Adrenal gland (tissue), 12 donors: ENCODE data around the gene PALM. TPM values are rescaled to one million over a fixed set of nuclear protein-coding genes. Genes with fewer than 3 reads are reported as not detected.

ENCODE experiments used
- DNase-seq, 7 donors: peaks; one replicate each; pipeline ENCODE4 v3.0.0-alpha.2; 2019 to 2020
- H3K27ac ChIP-seq, 5 donors: fragments of 200-600 bp; sonication (generic) in 4 of 5; 1 replicate in 3 of 5; 2 replicates in 2 of 5; pipeline versions ENCODE4 v1.5.1 to v1.8.0; 2016 to 2020; ENCODE audit warnings: mild to moderate bottlenecking in 1 of 5
- H3K27me3 ChIP-seq: fragments of 200-600 bp; 2 replicates; pipeline ENCODE4 v1.8.0; 2021
- H3K36me3 ChIP-seq, 2 donors: fragments of 200-600 bp; replicated peaks in 1 of 2; 1 replicate in 1 of 2; 2 replicates in 1 of 2; pipeline versions ENCODE4 v1.5.1 to v1.8.0; 2018 to 2022
- H3K4me1 ChIP-seq, 2 donors: fragments of 200-600 bp; replicated peaks in 1 of 2; 1 replicate in 1 of 2; 2 replicates in 1 of 2; pipeline versions ENCODE4 v1.5.1 to v1.8.0; 2018 to 2021
- H3K4me3 ChIP-seq, 4 donors: fragments of 200-600 bp; sonication (generic) in 3 of 4; one replicate each; pipeline ENCODE4 v1.5.1; 2016 to 2018
- H3K9me3 ChIP-seq, 3 donors: fragments of 200-600 bp; sonication (generic) in 1 of 3; replicated peaks in 1 of 3; 1 replicate in 2 of 3; 2 replicates in 1 of 3; pipeline versions ENCODE4 v1.5.1 to v1.8.0; 2016 to 2021
- CTCF ChIP-seq, 6 experiments: fragments of 450-650 bp in 4 of 6; fragments of 200-600 bp in 2 of 6; sonication (generic) in 1 of 6; IDR thresholded peaks; 1 replicate in 5 of 6; 2 replicates in 1 of 6; pipeline versions ENCODE4 v1.5.1 to v1.8.0; 2016 to 2021; ENCODE audit warnings: antibody characterized with exemption in 6 of 6, mild to moderate bottlenecking in 2 of 6, moderate library complexity in 1 of 6
- POLR2A ChIP-seq, 2 donors: fragments of 450-650 bp; IDR thresholded peaks; one replicate each; pipeline ENCODE4 v1.6.1; 2017; ENCODE audit warnings: antibody characterized with exemption in 2 of 2, mild to moderate bottlenecking in 2 of 2, moderate library complexity in 1 of 2
- WGBS, 4 donors: extraction: QIAGEN DNeasy Blood & Tissue Kit in 2 of 4; methylation state at CpG; one replicate each; pipeline versions ENCODE4 v1.1.5 to v1.1.7; 2013 to 2017; 5-methylcytosine and 5-hydroxymethylcytosine counted together
- intact Hi-C, 2 donors: fragments of 100-400 bp; cut with DNase I; formaldehyde crosslinking; loops; one replicate each; pipeline versions ENCODE4 v1.14.1 to v1.15.0; 2022 to 2023
- polyA plus RNA-seq, 3 donors: library from polyadenylated mRNA; stranded (reverse); fragments of 200-250 nt in 2 of 3; fragments of 350-450 nt in 1 of 3; fragmentation: Illumina TruSeq in 1 of 3; extraction: RNeasy Lipid Tissue Mini Kit (QIAGEN cat#74804) in 1 of 3; gene quantifications; one replicate each; pipeline ENCODE4 v1.2.3, GENCODE V29; 2013 to 2014
- total RNA-seq, 9 donors: library from RNA; depleted of rRNA in 4 of 9; stranded (reverse); fragments of >200 nt in 4 of 9; fragments of 120-200 nt in 1 of 9; fragmentation: NEBNext Ultra II Directional in 1 of 9; extraction: Animal tissue kit (Norgen Biotek cat#: 25700) in 1 of 9; gene quantifications; one replicate each; pipeline versions ENCODE4 v1.1.0 to v1.2.4, GENCODE V29; 2013 to 2023
- donor health status: healthy with polysubstance abuse.
- donor health status: Bipolar disorder and iron deficiency.
- donor health status: DM: yes; HTN: yes; CAD: no.
- donor health status: DM: no; HTN: no; CAD: no.
- donor health status: DM: no; HTN: no; CAD: no.
- donor health status: DM: yes; HTN: yes; CAD: no.

The PALM gene
- total and polyA plus RNA-seq, 12 donors: 3.9 to 72.2 (median 50.1) TPM

GRCh38 chr19:792306-792885 lies 83.7 kb downstream of the PALM start:
- Histone ChIP-seq H3K4me3 (no peak overlapping the region), H3K27me3 (no peaks in the 10 kb centered on the region), H3K9me3 (no peaks in the 10 kb centered on the region), H3K27ac (peak overlapping the region in 3 of 5 donors; percentile 26 to 81 (median 34)), H3K4me1 (peaks cover 6 to 23% of the 10 kb centered on the region in 2 donors), H3K36me3 (no peaks in the 10 kb centered on the region)
- intact Hi-C loops: no loop called here
- TF ChIP-seq CTCF (IDR thresholded peaks at IDR 0.05): no peak
- no peak for TF ChIP-seq POLR2A (IDR thresholded peaks at IDR 0.05)
- WGBS, 4 donors: 73 to 89% (median 82%) methylated on average over 8 to 16 of the region's 16 CpGs
- peak in 2 of 7 donors; percentile 32 to 34 for DNase-seq

- WGBS, 4 donors: 94 to 98% (median 95%) methylated on average over 10 to 12 of the region's 12 CpGs
- H3K4me3 ChIP-seq: no peak overlapping the region
- no peaks in the 10 kb centered on the region for H3K27me3 ChIP-seq
- TF ChIP-seq CTCF (IDR thresholded peaks at IDR 0.05) (no peak), POLR2A (IDR thresholded peaks at IDR 0.05) (no peak)
- H3K27ac ChIP-seq: no peak overlapping the region
- peak in 1 of 7 donors; percentile 24 for DNase-seq
- H3K9me3 ChIP-seq: no peaks in the 10 kb centered on the region
- intact Hi-C loops: no loop called here
- H3K4me1 ChIP-seq: peaks cover 6 to 21% of the 10 kb centered on the region in 2 donors
- H3K36me3 ChIP-seq: no peaks in the 10 kb centered on the region
Observed at GRCh38 chr19:793806-794205, 85.1 kb downstream of the PALM start.

DNA sequence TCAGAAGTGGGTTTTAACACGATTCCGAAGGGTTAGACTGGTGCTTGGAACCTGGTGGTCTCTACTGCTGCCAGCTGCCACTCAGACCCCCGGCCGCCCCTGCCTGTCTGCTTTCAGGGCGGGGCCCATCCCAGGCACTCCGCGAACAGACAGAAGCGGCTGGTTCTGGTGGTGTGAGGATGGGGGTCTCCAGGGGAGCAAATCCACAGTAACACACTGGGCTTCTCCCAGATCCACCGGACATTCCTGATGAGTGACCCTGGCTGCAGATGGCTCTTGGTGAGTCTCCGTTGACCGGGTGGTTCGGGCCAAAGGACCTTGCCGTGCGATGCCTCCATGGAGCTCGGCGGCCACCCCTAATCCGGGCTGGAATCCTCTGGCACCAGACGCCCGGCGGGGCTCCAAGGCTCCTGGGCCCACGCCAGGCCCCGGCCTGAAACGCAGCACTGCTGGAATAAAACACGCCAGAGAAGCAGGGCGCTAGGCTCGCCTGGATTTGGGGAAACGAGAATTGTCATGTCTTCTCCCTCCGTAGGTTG lies 86.4 kb downstream of the PALM start:
- Histone ChIP-seq H3K4me3 (no peak overlapping the region), H3K9me3 (no peaks in the 10 kb centered on the region), H3K27me3 (no peaks in the 10 kb centered on the region), H3K36me3 (peaks cover 0 to 2% of the 10 kb centered on the region in 2 donors), H3K4me1 (peaks cover 19 to 23% of the 10 kb centered on the region in 2 donors), H3K27ac (peak overlapping the region in 2 of 5 donors; percentile 8 to 87)
- DNase-seq: peak in 2 of 7 donors; percentile 23 to 43
- intact Hi-C loops: no loop called here
- 81 to 96% (median 87%) methylated on average over 8 to 28 of the region's 28 CpGs for WGBS, 4 donors
- no peak for TF ChIP-seq CTCF (IDR thresholded peaks at IDR 0.05)
- no peak for TF ChIP-seq POLR2A (IDR thresholded peaks at IDR 0.05)

DNA sequence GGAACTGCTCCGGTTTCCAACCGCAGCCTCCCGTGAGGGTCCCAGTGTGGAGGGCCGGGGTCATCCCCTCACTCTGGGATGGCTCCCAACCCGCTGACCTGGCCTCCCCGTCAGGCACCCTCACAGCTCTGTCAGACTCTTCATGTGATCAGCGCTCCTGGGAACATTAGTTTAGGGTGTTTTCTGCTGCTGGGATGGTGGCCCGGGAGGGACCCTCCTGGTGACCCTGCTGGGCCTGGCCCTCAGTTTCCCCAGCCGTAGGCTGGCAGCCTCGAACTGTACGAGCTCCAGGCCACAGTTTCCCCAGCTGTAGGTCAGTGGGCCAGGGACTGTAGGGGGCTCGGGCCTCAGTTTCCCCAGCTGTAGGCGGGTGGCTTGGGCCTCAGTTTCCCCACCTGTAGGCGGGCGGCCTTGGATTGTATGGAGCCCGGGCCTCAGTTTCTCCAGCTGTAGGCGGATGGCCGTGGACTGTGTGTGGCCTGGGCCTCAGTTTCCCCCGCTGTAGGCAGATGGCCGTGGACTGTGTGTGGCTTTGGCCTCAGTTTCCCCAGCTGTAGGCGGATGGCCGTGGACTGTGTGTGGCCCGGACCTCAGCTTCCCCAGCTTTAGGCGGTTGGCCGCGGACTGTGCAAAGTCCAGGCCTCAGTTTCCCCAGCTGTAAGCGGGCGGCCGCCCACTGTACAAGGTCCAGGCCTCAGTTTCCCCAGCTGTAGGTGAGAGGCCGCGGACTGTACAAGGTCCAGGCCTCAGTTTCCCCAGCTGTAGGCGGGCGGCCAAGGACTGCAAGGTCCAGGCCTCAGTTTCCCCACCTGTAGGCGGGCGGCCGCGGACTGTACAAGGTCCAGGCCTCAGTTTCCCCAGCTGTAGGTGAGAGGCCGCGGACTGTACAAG lies 87.2 kb downstream of the PALM start:
- peak in 4 of 7 donors; percentile 27 to 67 (median 44) for DNase-seq
- Histone ChIP-seq H3K27me3 (no peaks in the 10 kb centered on the region), H3K27ac (peak overlapping the region in 3 of 5 donors; percentile 68 to 87 (median 81)), H3K4me1 (peaks cover 27 to 31% of the 10 kb centered on the region in 2 donors), H3K9me3 (no peaks in the 10 kb centered on the region), H3K4me3 (peak overlapping the region in 2 of 4 donors; percentile 68 to 86), H3K36me3 (peaks cover 0 to 8% of the 10 kb centered on the region in 2 donors)
- no peak for TF ChIP-seq CTCF (IDR thresholded peaks at IDR 0.05)
- no peak for TF ChIP-seq POLR2A (IDR thresholded peaks at IDR 0.05)
- intact Hi-C loops: no loop called here
- 74 to 93% (median 80%) methylated on average over 10 to 39 of the region's 39 CpGs for whole genome bisulfite sequencing, 4 donors
